Stimulated activated CD4-positive, alpha-beta T cell treated with anti-CD3 and anti-CD28 coated beads, Interleukin-2, amount 100 ng/mL, for 48 hours (primary cell): ENCODE measurements around the gene MIDN.
"Not testable (repeated sequence)": the region's sequence is repeated elsewhere in the genome, so short reads cannot be mapped to it uniquely, and the experiment has no call there.

Source experiments
- DNase-seq, 2 donors: peaks; one replicate each; pipeline ENCODE4 v3.0.0-alpha.2; 2020

Gene MIDN

DNA sequence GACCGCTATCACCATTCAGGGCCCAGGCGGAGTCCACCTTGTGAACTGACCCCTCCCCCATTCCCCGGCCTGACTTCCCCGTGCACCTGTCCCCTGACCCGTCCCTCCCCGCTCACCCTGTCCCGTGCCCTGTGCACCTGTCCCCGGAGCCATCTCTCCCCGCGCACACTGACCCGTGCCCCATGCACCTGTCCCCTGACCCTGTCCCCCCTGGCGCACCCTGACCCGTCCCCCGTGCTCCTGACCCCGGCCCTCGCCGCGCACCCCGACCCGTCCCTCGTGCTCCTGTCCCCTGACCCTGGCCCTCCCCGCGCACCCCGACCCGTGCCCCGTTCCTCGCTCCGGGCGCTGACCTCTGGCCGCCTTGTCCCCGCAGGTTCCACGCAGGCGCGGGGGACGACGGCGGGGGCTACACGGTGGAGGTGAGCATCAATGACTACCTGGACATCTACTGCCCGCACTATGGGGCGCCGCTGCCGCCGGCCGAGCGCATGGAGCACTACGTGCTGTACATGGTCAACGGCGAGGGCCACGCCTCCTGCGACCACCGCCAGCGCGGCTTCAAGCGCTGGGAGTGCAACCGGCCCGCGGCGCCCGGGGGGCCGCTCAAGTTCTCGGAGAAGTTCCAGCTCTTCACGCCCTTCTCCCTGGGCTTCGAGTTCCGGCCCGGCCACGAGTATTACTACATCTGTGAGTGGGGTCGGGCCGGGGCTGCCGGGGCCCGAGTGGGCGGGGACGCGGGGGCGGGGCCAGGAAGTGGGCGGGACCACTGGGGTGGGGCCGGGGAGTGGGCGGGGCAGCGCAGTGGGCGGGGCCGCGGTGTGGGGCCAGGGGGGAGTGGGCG is 47.0 kb downstream of the MIDN start:
- peak; percentile 43 to 55 for DNase-seq

DNA sequence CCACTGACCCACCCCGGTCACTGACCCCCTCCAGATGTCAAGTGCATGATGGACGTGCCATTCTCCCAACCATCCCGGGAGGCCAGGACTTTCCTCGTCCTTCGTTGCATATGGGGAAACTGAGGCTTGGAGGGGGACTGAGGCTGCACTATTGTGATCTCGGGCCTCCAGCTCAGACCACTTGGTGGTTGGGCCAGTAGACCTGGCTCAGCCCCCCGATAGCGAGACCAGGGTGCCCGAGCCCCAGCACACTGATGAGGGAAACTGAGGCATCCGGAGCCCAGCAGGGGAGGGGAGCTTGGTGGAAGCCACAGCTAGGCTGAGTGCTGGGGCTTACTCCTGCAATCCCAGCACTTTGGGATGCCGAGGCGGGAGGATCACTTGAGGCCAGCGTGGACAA is 47.7 kb downstream of the MIDN start:
- DNase-seq = no peak

DNA sequence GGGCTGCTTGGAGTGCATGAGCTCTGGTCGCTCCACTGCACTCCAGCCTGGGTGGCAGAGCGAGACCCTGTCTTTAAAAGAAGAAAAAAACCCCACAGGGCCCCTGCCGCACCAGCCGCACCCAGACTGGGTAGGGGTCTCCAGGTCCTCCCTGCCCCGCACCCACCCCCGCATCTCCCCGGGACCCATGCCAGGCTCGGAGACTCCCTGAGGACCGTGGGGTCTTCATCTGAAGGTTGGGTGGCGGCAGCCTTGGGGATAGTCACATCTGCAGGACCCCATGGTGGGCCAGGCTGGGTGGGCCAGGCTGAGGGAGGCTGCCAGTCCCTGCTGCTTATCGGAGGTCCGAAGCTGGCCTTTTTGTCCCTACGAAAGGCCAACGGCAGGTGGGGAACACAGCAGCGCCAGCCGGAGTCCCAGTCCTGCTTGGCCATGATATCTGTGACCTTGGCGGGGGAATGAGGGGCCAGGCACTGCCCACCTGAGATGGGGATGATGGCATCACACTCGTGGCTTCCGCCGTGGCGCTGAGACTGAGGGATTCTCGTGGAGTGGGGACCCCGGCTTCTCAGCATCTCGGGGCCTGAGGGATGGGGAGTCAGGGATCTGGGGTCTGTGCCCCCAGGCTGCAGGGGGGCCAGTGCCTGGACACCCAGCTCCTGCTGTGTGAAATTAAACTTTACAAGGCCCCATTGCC is 48.3 kb downstream of the MIDN start:
- DNase-seq = no peak

GRCh38 chr19:1298235-1298634 is 49.9 kb downstream of the MIDN start:
- no peak for DNase-seq

DNA sequence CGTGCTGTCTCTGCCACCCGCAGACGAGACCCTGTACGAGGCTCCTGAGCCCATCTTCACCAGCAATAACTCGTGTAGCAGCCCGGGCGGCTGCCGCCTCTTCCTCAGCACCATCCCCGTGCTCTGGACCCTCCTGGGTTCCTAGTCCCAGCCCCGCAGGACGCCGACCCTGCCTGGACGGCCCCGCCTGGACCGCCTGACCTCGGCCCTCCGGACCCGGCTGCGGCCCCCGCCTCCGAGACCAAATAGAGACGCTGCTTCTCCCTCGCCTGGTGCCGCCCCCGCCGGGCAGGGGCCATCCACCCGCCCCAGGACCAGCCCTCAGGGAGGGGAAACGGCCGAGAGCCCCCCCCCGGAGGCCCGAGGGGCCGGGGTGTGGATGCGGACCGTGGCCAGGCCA is 51.4 kb downstream of the MIDN start:
- DNase-seq = no peak

- DNase-seq = no peak
Measured at GRCh38 chr19:1300744-1301490, 52.5 kb downstream of the MIDN start.

GRCh38 chr19:1302533-1303239 is 54.3 kb downstream of the MIDN start:
- DNase-seq = no peak

- DNase-seq = no peak
Measured at GRCh38 chr19:1304197-1304924, 56.0 kb downstream of the MIDN start.

- DNase-seq = not testable (repeated sequence)
Measured at GRCh38 chr19:1305354-1305753, 57.0 kb downstream of the MIDN start.

DNA sequence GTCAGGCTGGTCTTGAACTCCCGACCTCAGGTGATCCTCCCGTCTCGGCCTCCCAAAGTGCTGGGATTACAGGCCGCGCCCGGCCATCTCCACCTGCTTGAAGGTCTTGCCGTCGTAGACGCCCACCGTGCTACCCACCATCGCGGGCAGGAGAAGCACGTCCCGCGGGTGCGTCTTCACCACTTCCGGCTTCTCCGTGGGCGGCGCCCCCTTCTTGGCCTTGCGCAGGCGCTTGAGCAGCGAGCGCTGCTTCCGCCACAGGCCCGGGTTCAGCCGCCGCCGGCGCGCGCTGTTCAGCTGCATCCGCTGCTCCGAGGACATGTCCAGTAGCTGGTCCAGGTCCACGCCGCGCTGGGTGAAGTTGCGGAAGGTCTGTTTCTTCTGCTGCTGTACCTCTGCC is 58.9 kb downstream of the MIDN start:
- no peak for DNase-seq

- no peak for DNase-seq
Measured at GRCh38 chr19:1307755-1308303, 59.4 kb downstream of the MIDN start.

- DNase-seq = no peak
Measured at GRCh38 chr19:1308718-1309117, 60.3 kb downstream of the MIDN start.
